Fibroblast of skin of abdomen (primary cell): Measurements from ENCODE around the gene CSTF1.
A peak's percentile ranks its signal among the peaks of the same experiment; 100 is the strongest.
"Not testable (repeated sequence)": the region's sequence is repeated elsewhere in the genome, so short reads cannot be mapped to it uniquely, and the experiment has no call there.

Experiments
- DNase-seq: peaks from one replicate; pipeline ENCODE4 v3.0.0-alpha.2; 2013

The CSTF1 gene

GRCh38 chr20:56409956-56410355 lies 17.5 kb downstream of the CSTF1 start:
- no peak for DNase-seq

- DNase-seq: not testable (repeated sequence)
These were observed 18.8 kb downstream of the CSTF1 start for GRCh38 chr20:56411287-56411686.

- DNase-seq: peak; percentile 43
These were observed 19.5 kb downstream of the CSTF1 start, which contains the start of gene CASS4 for GRCh38 chr20:56411759-56412472. TSS of gene CASS4 (plus strand) at chr20:56412260. CDS start at chr20:56412459, 199 bp downstream.

GRCh38 chr20:56412473-56412790 lies 20.0 kb downstream of the CSTF1 start:
- no peak for DNase-seq

GRCh38 chr20:56412949-56413348 lies 20.5 kb downstream of the CSTF1 start:
- DNase-seq: no peak

- DNase-seq: peak; percentile 37
These were observed 22.7 kb downstream of the CSTF1 start for GRCh38 chr20:56414842-56415765.

GRCh38 chr20:56417402-56417801 lies 25.0 kb downstream of the CSTF1 start:
- DNase-seq: no peak

GRCh38 chr20:56417911-56418310 lies 25.5 kb downstream of the CSTF1 start:
- peak; percentile 55 for DNase-seq

- peak; percentile 54 for DNase-seq
These were observed 26.0 kb downstream of the CSTF1 start for GRCh38 chr20:56418385-56418861.

- DNase-seq: no peak
These were observed 27.6 kb downstream of the CSTF1 start for GRCh38 chr20:56420028-56420427.

GRCh38 chr20:56420940-56421688 lies 28.7 kb downstream of the CSTF1 start:
- no peak for DNase-seq

GRCh38 chr20:56422076-56422823 lies 29.8 kb downstream of the CSTF1 start:
- DNase-seq: peak; percentile 74

- DNase-seq: no peak
These were observed 30.4 kb downstream of the CSTF1 start for GRCh38 chr20:56422824-56423189.

GRCh38 chr20:56423211-56423610 lies 30.8 kb downstream of the CSTF1 start:
- no peak for DNase-seq

GRCh38 chr20:56423886-56424285 lies 31.4 kb downstream of the CSTF1 start:
- peak; percentile 26 for DNase-seq

GRCh38 chr20:56424931-56425330 lies 32.5 kb downstream of the CSTF1 start:
- no peak for DNase-seq

GRCh38 chr20:56426026-56426425 lies 33.6 kb downstream of the CSTF1 start:
- no peak for DNase-seq

GRCh38 chr20:56426926-56427325 lies 34.5 kb downstream of the CSTF1 start:
- DNase-seq: no peak

- DNase-seq: no peak
These were observed 35.4 kb downstream of the CSTF1 start for GRCh38 chr20:56427797-56428196.

GRCh38 chr20:56428410-56428809 lies 36.0 kb downstream of the CSTF1 start:
- no peak for DNase-seq

GRCh38 chr20:56428881-56429280 lies 36.4 kb downstream of the CSTF1 start:
- DNase-seq: no peak

- DNase-seq: peak; percentile 73
These were observed 37.1 kb downstream of the CSTF1 start for GRCh38 chr20:56429502-56429901.
